ENCODE measurements around the gene KYAT1. TPM values are rescaled to one million over a fixed set of nuclear protein-coding genes. Genes with fewer than 3 reads are reported as not detected.

The KYAT1 gene
- total RNA-seq, 2 experiments from 2014 or later, result 14.8 to 18.5 TPM

GRCh38 chr9:128823362-128823902 lies 58.3 kb downstream of the KYAT1 start:
- ChIA-PET CTCF (interaction anchor here (0.6 kb wide), 1 partner anchor 174 kb away, joined by 3 read pairs; no protein-coding TSS in a partner anchor), POLR2A (no interaction called here)
- Mint-ChIP-seq H3K9me3 (ENCODE audit: low read depth) (no peaks in the 10 kb centered on the region), H3K4me1 (peaks cover 21% of the 10 kb centered on the region), H3K27ac (no peak overlapping the region), H3K27me3 (no peaks in the 10 kb centered on the region), H3K4me3 (no peak overlapping the region), H3K36me3 (ENCODE audit: low read depth) (peaks cover 28% of the 10 kb centered on the region)
- DNase-seq (no peak), ATAC-seq (no peak)
- intact Hi-C loops (cut with DNase I, micrococcal nuclease), result no loop called here

DNA sequence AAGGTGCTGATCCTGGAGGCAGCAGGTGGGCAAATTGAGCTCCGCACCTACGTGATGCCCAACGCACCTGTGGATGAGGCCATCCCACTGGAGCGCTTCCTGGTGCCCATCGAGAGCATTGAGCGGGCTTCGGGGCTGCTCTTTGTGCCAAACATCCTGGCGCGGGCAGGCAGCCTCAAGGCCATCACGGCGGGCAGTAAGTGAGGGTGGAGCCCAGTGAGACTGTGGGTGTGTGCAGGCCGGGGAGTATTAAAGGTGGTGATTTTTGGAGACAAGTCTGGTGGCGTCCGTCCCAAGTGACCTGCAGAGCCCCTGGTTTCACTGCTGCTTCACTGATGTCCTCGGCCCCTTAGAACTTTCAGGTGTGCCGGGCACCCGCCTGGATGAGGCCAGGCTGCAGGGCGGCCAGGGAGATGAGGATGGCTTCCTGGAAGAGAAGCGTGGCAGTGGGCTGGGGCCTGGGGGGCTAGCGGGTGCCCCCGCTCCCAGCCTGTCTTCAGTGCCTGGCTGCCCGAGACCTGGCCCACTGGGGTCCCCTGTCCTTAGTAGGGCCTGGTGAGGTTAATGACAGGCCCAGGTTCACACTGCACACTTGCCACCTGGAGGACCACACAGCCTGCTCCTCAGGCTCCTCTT lies 59.2 kb downstream of the KYAT1 start:
- no peak for DNase-seq
- Mint-ChIP-seq H3K27me3 (no peaks in the 10 kb centered on the region), H3K36me3 (ENCODE audit: low read depth) (peaks cover 26% of the 10 kb centered on the region), H3K4me3 (no peak overlapping the region), H3K4me1 (peaks cover 17% of the 10 kb centered on the region), H3K9me3 (ENCODE audit: low read depth) (no peaks in the 10 kb centered on the region), H3K27ac (no peak overlapping the region)
- CTCF ChIA-PET, result no interaction called here
- no peak for ATAC-seq
- intact Hi-C loops (cut with DNase I, micrococcal nuclease), result no loop called here
- POLR2A ChIA-PET, result no interaction called here

- POLR2A ChIA-PET, result interaction anchor here (0.7 to 1.3 kb wide), 3 partner anchors 8 to 317 kb away, joined by 3 to 5 read pairs (median 5); partner anchors contain the start of gene SPOUT1
Measured at GRCh38 chr9:128821584-128822406, 60.0 kb downstream of the KYAT1 start.

DNA sequence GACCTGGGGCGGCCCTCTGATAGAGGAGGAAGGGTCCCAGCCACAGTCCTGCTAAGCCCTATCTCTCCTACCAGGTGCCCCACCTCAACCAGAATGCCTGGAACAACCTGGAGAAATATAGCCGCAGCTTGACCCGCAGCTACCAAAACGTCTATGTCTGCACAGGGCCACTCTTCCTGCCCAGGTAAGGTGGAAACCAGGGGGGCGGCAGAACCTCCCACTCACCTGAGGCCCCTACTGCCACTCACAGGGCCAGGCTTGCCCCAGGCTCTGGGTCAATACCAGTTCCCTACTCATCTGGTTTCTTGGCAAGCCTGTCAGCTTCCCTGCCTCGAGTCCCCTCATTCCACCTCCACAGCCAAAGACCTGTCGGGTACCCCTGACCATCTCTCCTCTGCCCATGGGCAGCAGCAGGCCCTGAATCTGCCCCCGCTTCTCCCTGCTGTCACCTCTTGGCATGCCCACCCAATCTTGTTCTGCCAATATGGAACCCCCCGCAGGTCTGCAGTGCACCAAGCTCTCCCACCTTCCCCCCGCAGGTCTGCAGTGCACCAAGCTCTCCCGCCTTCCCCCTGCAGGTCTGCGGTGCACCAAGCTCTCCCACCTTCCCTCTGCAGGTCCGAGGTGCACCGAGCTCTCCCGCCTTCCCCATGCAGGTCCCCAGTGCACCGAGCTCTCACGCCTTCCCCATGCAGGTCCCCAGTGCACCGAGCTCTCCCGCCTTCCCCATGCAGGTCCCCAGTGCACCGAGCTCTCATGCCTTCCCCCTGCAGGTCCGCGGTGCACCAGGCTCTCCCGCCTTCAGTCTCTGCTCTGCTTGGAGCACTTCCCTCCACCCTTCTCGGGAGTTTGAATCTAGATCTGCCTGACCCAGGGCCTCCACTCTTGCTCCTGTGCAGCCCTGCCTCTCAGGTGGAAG lies 60.8 kb downstream of the KYAT1 start:
- no peaks in the 10 kb centered on the region for H3K9me3 Mint-ChIP-seq (ENCODE audit: low read depth)
- H3K4me3 Mint-ChIP-seq, result no peak overlapping the region
- intact Hi-C loops (cut with DNase I, micrococcal nuclease), result no loop called here
- no peaks in the 10 kb centered on the region for H3K27me3 Mint-ChIP-seq
- POLR2A ChIA-PET, result interaction anchor here (0.7 to 1.3 kb wide), 3 partner anchors 9 to 316 kb away, joined by 3 to 5 read pairs (median 5); partner anchors contain the start of gene SPOUT1
- DNase-seq, result no peak
- H3K27ac Mint-ChIP-seq, result no peak overlapping the region
- ATAC-seq, result no peak
- peaks cover 16% of the 10 kb centered on the region for H3K36me3 Mint-ChIP-seq (ENCODE audit: low read depth)
- CTCF ChIA-PET, result interaction anchor here (0.6 to 1.4 kb wide), 2 partner anchors 9 to 39 kb away, joined by 3 to 5 read pairs; partner anchors contain the start of gene SPOUT1
- peaks cover 13% of the 10 kb centered on the region for H3K4me1 Mint-ChIP-seq

More at GRCh38 chr9:128821584-128822406, 60.0 kb downstream of the KYAT1 start:
- no peak for ATAC-seq
- Mint-ChIP-seq H3K9me3 (ENCODE audit: low read depth) (no peaks in the 10 kb centered on the region), H3K4me1 (peaks cover 13% of the 10 kb centered on the region), H3K27me3 (no peaks in the 10 kb centered on the region), H3K36me3 (ENCODE audit: low read depth) (peaks cover 20% of the 10 kb centered on the region), H3K4me3 (no peak overlapping the region), H3K27ac (no peak overlapping the region)
- CTCF ChIA-PET, result no interaction called here
- intact Hi-C loops (cut with DNase I, micrococcal nuclease), result no loop called here
- no peak for DNase-seq

GRCh38 chr9:128819716-128820664 lies 61.8 kb downstream of the KYAT1 start:
- Mint-ChIP-seq H3K27me3 (no peaks in the 10 kb centered on the region), H3K36me3 (ENCODE audit: low read depth) (peaks cover 16% of the 10 kb centered on the region), H3K27ac (no peak overlapping the region), H3K4me3 (peak overlapping the region; percentile 75), H3K9me3 (ENCODE audit: low read depth) (no peaks in the 10 kb centered on the region), H3K4me1 (peaks cover 13% of the 10 kb centered on the region)
- DNase-seq, result no peak
- ATAC-seq, result no peak
- POLR2A ChIA-PET, result interaction anchor here (0.6 to 0.8 kb wide), 2 partner anchors 10 to 115 kb away, joined by 3 read pairs; partner anchors contain the start of gene SPOUT1
- CTCF ChIA-PET, result interaction anchor here (1.2 to 2.0 kb wide), 3 partner anchors 10 to 42 kb away, joined by 3 to 7 read pairs (median 5); partner anchors contain the start of gene SPOUT1
- intact Hi-C loops (cut with DNase I, micrococcal nuclease), result loop anchor here (2.0 to 5.0 kb wide), 3 partner anchors 62 to 163 kb away; partner anchors contain the start of genes DYNC2I2 (in 1 of the 2), KYAT1 (in 1 of the 2), LRRC8A (in 1 of the 2) and SET (in 1 of the 2)

GRCh38 chr9:128818839-128819715 lies 62.7 kb downstream of the KYAT1 start:
- Mint-ChIP-seq H3K27ac (no peak overlapping the region), H3K27me3 (no peaks in the 10 kb centered on the region), H3K9me3 (ENCODE audit: low read depth) (no peaks in the 10 kb centered on the region), H3K4me3 (peak overlapping the region; percentile 75), H3K36me3 (ENCODE audit: low read depth) (peaks cover 10% of the 10 kb centered on the region), H3K4me1 (peaks cover 13% of the 10 kb centered on the region)
- peak; percentile 28 for ATAC-seq
- ChIA-PET CTCF (interaction anchor here (0.5 to 2.4 kb wide), 17 partner anchors 8 to 320 kb away, joined by 3 to 16 read pairs (median 4); partner anchors contain the start of gene SPOUT1), POLR2A (interaction anchor here (0.5 to 1.1 kb wide), 4 partner anchors 11 to 95 kb away, joined by 3 to 7 read pairs (median 4); partner anchors contain the start of genes SPOUT1 and ZDHHC12)
- intact Hi-C loops (cut with DNase I, micrococcal nuclease), result loop anchor here (1.0 to 5.0 kb wide), 20 partner anchors 10 to 594 kb away; partner anchors contain the start of genes KYAT1 (in 2 of the 2), SET (in 2 of the 2), SPOUT1 (in 2 of the 2) and ZER1 (in 2 of the 2)
- DNase-seq, result peak; percentile 65

DNA sequence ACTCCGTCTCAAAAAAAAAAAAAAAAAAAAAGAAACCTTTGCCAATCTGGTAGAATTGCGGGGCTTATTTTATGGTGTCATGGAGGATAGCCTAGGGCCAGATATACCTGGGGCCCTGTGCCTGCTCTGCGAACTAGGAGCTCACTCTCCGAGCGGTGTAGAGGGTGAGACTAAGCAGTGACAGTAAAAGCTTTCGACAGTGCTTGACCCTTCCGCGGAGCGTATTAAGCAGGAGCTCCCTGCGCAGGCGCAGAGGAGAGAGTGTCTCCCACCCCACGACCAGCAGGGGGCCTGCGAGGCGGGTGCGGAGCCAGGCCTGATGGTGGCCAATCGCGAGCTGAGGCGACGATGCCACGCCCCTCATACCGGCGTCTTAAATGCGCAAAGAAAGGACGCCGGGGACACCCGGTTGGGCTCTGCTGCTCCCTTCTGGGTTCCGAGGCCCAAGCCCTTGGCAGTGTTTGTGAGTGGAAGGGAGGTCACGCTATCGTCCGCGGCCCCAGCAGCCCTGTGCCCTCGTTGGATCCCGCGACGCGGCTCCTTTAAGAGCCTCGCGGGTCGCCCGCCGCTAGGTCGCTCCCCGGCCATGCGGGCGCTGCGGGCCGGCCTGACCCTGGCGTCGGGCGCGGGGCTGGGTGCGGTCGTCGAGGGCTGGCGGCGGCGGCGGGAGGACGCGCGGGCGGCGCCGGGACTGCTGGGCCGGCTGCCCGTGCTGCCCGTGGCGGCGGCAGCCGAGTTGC lies 63.5 kb downstream of the KYAT1 start, which contains the start of gene ENDOG:
TSS of gene ENDOG (plus strand) at position 402 of the 740 bp plus-strand sequence. CDS start at position 587, 185 bp downstream.
- Mint-ChIP-seq H3K36me3 (ENCODE audit: low read depth) (peaks cover 10% of the 10 kb centered on the region), H3K4me3 (peak within 1 kb of the TSS; percentile 76), H3K27ac (peak within 1 kb of the TSS; percentile 80), H3K9me3 (ENCODE audit: low read depth) (no peaks in the 10 kb centered on the region), H3K27me3 (no peaks in the 10 kb centered on the region), H3K4me1 (peaks cover 13% of the 10 kb centered on the region)
- ATAC-seq, result peak; percentile 98
- CTCF ChIA-PET, result interaction anchor here (0.5 to 2.4 kb wide), 28 partner anchors 9 to 848 kb away, joined by 3 to 16 read pairs (median 4); partner anchors contain the start of genes SPOUT1, URM1 and ZDHHC12
- DNase-seq, result peak; percentile 98
- POLR2A ChIA-PET, result interaction anchor here (0.5 to 1.1 kb wide), 8 partner anchors 11 to 1375 kb away, joined by 3 to 7 read pairs (median 4); partner anchors contain the start of genes SPOUT1 and ZDHHC12
- intact Hi-C loops (cut with DNase I, micrococcal nuclease), result loop anchor here (1.0 to 5.0 kb wide), 20 partner anchors 11 to 595 kb away; partner anchors contain the start of genes KYAT1 (in 2 of the 2), SET (in 2 of the 2), SPOUT1 (in 2 of the 2) and ZER1 (in 2 of the 2)

DNA sequence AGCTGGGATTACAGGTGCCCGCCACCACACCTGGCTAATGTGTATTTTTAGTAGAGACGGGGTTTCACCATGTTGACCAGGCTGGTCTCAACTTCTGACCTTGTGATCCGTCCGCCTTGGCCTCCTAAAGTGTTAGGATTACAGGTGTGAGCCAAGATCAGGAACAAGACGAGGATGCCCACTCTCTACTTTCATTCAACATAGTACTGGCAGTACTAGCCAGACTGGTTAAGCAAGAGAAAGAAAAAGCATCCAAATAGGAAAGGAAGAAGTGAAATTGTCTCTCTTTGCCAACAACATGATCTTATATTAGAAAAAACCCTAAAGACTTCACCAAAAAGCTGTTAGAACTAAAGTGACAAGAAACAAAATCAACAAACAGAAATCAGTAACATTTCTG lies 70.9 kb downstream of the KYAT1 start:
- intact Hi-C loops (cut with DNase I, micrococcal nuclease), result no loop called here
- ATAC-seq (no peak), DNase-seq (no peak)
- POLR2A ChIA-PET, result no interaction called here
- H3K36me3 Mint-ChIP-seq (ENCODE audit: low read depth), result peaks cover 5% of the 10 kb centered on the region
- H3K27ac Mint-ChIP-seq, result no peak overlapping the region
- CTCF ChIA-PET, result no interaction called here
- no peak overlapping the region for H3K4me3 Mint-ChIP-seq
- no peaks in the 10 kb centered on the region for H3K27me3 Mint-ChIP-seq
- no peaks in the 10 kb centered on the region for H3K9me3 Mint-ChIP-seq (ENCODE audit: low read depth)
- no peaks in the 10 kb centered on the region for H3K4me1 Mint-ChIP-seq
